ENCODE results near the gene DUSP8.
"Not testable (repeated sequence)": the region's sequence is repeated elsewhere in the genome, so short reads cannot be mapped to it uniquely, and the experiment has no call there.

DUSP8 gene

GRCh38 chr11:1584661-1585370, 12.7 kb upstream of the DUSP8 start, which contains the start of gene KRTAP5-1:
Gene KRTAP5-1, minus strand, starts transcription at chr11:1585283. Its CDS starts 34 bp downstream, at chr11:1585249.
- not testable (repeated sequence) for DNase-seq

GRCh38 chr11:1582909-1583308, 10.8 kb upstream of the DUSP8 start:
- DNase-seq, result not testable (repeated sequence)

- DNase-seq, result no peak
Measured at GRCh38 chr11:1581976-1582375, 9.9 kb upstream of the DUSP8 start.

GRCh38 chr11:1576825-1577224, 4.8 kb upstream of the DUSP8 start:
- DNase-seq, result no peak

GRCh38 chr11:1575756-1576155, 3.7 kb upstream of the DUSP8 start:
- DNase-seq, result not testable (repeated sequence)

GRCh38 chr11:1574933-1575242, 2.8 kb upstream of the DUSP8 start:
- no peak for DNase-seq

GRCh38 chr11:1574238-1574932, 2.3 kb upstream of the DUSP8 start:
- DNase-seq, result peak; percentile 64

- no peak for DNase-seq
Measured at GRCh38 chr11:1573903-1574237, 1.8 kb upstream of the DUSP8 start.

GRCh38 chr11:1573077-1573902, 1.2 kb upstream of the DUSP8 start:
- DNase-seq, result peak; percentile 42

- no peak for DNase-seq
Measured at GRCh38 chr11:1571760-1572196, 293 bp downstream of the DUSP8 start.

- DNase-seq, result no peak
Measured at GRCh38 chr11:1570896-1571759, 943 bp downstream of the DUSP8 start.

GRCh38 chr11:1570531-1570895, 1.6 kb downstream of the DUSP8 start:
- no peak for DNase-seq

GRCh38 chr11:1570001-1570453, 2.0 kb downstream of the DUSP8 start:
- no peak for DNase-seq

GRCh38 chr11:1569251-1569780, 2.8 kb downstream of the DUSP8 start:
- no peak for DNase-seq

GRCh38 chr11:1568441-1568911, 3.6 kb downstream of the DUSP8 start:
- DNase-seq, result no peak

GRCh38 chr11:1567721-1568100, 4.4 kb downstream of the DUSP8 start:
- no peak for DNase-seq

- no peak for DNase-seq
Measured at GRCh38 chr11:1567052-1567720, 4.9 kb downstream of the DUSP8 start.

- no peak for DNase-seq
Measured at GRCh38 chr11:1566381-1567051, 5.6 kb downstream of the DUSP8 start.

- DNase-seq, result no peak
Measured at GRCh38 chr11:1565904-1566247, 6.2 kb downstream of the DUSP8 start.

GRCh38 chr11:1565173-1565903, 6.7 kb downstream of the DUSP8 start:
- no peak for DNase-seq
